Measurements from ENCODE around the gene CELF1. TPM values are rescaled to one million over a fixed set of nuclear protein-coding genes. Genes with fewer than 3 reads are reported as not detected.
"Not testable (repeated sequence)": the region's sequence is repeated elsewhere in the genome, so short reads cannot be mapped to it uniquely, and the experiment has no call there.

The CELF1 gene
- total RNA-seq, 2 experiments from 2014 or later: 120 to 122 TPM

DNA sequence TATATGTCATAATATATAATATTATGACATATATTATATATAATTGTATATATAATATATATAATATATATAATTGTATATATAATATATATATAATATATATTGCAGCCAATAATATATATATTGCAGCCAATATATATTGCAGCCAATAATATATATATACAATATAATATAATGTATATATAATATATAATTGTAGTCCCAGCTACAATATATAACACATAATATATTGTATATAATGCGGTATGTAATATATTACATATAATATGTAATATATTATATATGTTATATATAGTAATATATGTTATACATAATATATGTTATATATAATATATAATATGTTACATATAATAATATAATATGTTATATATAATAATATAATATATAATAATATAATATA lies 5.8 kb upstream of the CELF1 start:
- CTCF ChIA-PET: interaction anchor here (1.0 kb wide), 1 partner anchor 42 kb away, joined by 3 read pairs; no protein-coding TSS in a partner anchor
- no peak for ATAC-seq
- no peak overlapping the region for H3K4me3 Mint-ChIP-seq
- DNase-seq: no peak
- intact Hi-C loops (cut with micrococcal nuclease): no loop called here
- POLR2A ChIA-PET: interaction anchor here (0.7 kb wide), 1 partner anchor 105 kb away, joined by 3 read pairs; no protein-coding TSS in a partner anchor
- H3K36me3 Mint-ChIP-seq (ENCODE audit: low read depth): peaks cover 1% of the 10 kb centered on the region
- H3K4me1 Mint-ChIP-seq (ENCODE audit: low read depth): peaks cover 11% of the 10 kb centered on the region
- TF ChIP-seq, protein P1, sequence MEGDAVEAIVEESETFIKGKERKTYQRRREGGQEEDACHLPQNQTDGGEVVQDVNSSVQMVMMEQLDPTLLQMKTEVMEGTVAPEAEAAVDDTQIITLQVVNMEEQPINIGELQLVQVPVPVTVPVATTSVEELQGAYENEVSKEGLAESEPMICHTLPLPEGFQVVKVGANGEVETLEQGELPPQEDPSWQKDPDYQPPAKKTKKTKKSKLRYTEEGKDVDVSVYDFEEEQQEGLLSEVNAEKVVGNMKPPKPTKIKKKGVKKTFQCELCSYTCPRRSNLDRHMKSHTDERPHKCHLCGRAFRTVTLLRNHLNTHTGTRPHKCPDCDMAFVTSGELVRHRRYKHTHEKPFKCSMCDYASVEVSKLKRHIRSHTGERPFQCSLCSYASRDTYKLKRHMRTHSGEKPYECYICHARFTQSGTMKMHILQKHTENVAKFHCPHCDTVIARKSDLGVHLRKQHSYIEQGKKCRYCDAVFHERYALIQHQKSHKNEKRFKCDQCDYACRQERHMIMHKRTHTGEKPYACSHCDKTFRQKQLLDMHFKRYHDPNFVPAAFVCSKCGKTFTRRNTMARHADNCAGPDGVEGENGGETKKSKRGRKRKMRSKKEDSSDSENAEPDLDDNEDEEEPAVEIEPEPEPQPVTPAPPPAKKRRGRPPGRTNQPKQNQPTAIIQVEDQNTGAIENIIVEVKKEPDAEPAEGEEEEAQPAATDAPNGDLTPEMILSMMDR (IDR thresholded peaks at IDR 0.05): no peak
- no peak overlapping the region for H3K27ac Mint-ChIP-seq
- H3K9me3 Mint-ChIP-seq: no peaks in the 10 kb centered on the region
- H3K27me3 Mint-ChIP-seq: no peaks in the 10 kb centered on the region

DNA sequence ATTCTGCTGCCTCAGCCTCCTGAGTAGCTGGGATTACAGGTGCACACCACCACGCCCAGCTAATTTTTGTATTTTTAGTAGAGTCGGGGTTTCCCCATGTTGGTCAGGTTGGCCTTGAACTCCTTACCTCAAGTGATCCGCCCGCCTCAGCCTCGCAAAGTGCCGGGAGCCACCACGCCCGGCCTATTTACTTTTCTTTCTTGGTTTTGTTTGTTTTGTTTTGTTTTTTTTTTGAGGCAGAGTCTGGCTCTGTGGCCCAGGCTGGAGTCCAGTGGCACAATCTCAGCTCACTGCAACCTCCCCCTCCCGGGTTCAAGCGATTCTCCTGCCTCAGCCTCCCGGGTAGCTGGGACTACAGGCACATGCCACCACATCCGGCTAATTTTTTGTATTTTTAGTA lies 4.1 kb upstream of the CELF1 start:
- H3K4me3 Mint-ChIP-seq; H3K27ac Mint-ChIP-seq; ATAC-seq; H3K27me3 Mint-ChIP-seq; H3K36me3 Mint-ChIP-seq (ENCODE audit: low read depth); intact Hi-C loops (cut with micrococcal nuclease); DNase-seq; H3K4me1 Mint-ChIP-seq (ENCODE audit: low read depth); H3K9me3 Mint-ChIP-seq: not testable (repeated sequence)
- ChIA-PET POLR2A (interaction anchor here (1.4 kb wide), 1 partner anchor 9 kb away, joined by 3 read pairs; no protein-coding TSS in a partner anchor), CTCF (interaction anchor here (1.3 kb wide), 1 partner anchor 9 kb away, joined by 3 read pairs; no protein-coding TSS in a partner anchor)

DNA sequence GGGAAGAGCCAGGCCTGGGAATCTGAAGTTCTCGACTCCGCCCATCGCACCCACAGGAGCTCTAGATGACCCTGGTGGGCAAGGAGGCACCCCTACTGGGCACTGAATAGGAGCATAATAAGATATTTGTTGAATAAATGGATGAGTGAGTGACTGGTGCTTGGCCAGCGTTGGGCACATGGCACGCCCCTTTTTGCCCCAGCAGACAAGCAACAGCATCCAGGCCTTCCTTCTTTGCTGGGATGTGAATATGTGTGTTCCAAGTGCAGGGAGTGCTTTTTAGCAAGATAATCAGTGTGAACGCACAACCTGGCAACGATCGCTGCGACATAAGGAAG lies 443 bp upstream of the CELF1 start:
- peak; percentile 29 for ATAC-seq
- TF ChIP-seq, protein P1 (IDR thresholded peaks at IDR 0.05): peak; percentile 79
- intact Hi-C loops (cut with micrococcal nuclease): loop anchor here (5.0 kb wide), 1 partner anchor 36 kb away; no protein-coding TSS in a partner anchor
- Mint-ChIP-seq H3K4me1 (ENCODE audit: low read depth) (peaks cover 33% of the 10 kb centered on the region), H3K9me3 (no peaks in the 10 kb centered on the region), H3K36me3 (ENCODE audit: low read depth) (peaks cover 30% of the 10 kb centered on the region), H3K4me3 (peak overlapping the region; percentile 92), H3K27me3 (no peaks in the 10 kb centered on the region), H3K27ac (peak overlapping the region; percentile 46)
- POLR2A ChIA-PET: interaction anchor here (0.5 to 3.6 kb wide), 6 partner anchors 12 to 964 kb away, joined by 3 to 29 read pairs (median 4); partner anchors contain the start of genes AGBL2, KBTBD4, NDUFS3 and PTPMT1
- CTCF ChIA-PET: interaction anchor here (0.6 to 4.4 kb wide), 18 partner anchors 9 to 300 kb away, joined by 3 to 44 read pairs (median 4); partner anchors contain the start of genes KBTBD4 and PTPMT1
- no peak for DNase-seq

DNA sequence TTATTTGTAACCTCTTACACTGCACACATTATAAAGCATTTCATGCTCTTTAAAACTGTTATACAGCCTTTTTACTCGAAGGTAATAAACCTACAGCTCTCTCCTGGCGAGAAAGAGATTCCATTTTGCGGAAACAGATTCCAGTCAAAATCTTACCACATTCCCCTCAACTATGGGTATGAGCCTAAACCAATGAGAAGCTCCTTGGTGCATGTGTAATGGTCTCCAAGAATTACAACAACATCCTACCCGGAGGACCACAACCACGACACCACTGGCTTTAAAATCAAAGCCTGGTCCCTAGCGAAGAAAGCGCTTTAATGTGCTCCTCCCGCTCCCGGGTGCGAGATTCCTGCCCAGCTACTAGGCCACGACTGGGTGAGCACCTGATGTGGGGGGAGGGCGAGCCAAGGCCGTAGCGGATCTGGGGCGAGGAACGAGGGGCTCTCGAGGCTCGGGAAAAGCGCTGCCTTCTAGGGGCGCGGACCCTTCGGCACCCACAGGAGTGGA lies 821 bp downstream of the CELF1 start:
- CTCF ChIA-PET: interaction anchor here (0.8 to 4.4 kb wide), 11 partner anchors 12 to 98 kb away, joined by 3 to 44 read pairs (median 4); partner anchors contain the start of genes KBTBD4, NDUFS3 and PTPMT1
- H3K36me3 Mint-ChIP-seq (ENCODE audit: low read depth): peaks cover 37% of the 10 kb centered on the region

DNA sequence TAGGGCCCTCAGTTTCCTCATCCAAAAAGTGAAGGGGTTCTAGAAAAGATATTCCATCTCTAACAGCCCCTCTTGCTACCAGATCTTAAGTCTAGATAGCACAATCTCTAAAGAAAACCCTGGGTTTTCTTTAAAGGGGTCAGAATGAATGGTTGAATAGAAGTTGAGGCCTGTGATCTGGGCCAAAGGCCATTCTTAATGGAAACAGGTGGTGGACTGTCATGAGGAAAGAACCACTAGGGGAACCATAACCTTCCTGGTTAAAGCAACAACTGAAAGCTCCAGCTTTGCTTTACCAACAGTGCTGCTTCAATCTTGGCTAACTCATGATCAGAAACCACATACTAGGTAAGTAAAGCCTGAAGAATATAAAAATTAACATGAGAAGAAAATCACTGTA lies 1.8 kb downstream of the CELF1 start:
- intact Hi-C loops (cut with micrococcal nuclease): loop anchor here (5.0 kb wide), 1 partner anchor 34 kb away; no protein-coding TSS in a partner anchor
- DNase-seq (no peak), ATAC-seq (no peak)
- CTCF ChIA-PET: interaction anchor here (1.2 to 4.4 kb wide), 6 partner anchors 11 to 42 kb away, joined by 3 to 44 read pairs (median 4); partner anchors contain the start of genes KBTBD4 and NDUFS3
- POLR2A ChIA-PET: interaction anchor here (0.6 to 3.6 kb wide), 12 partner anchors 8 to 105 kb away, joined by 3 to 29 read pairs (median 6); partner anchors contain the start of genes FAM180B, KBTBD4, NDUFS3 and PTPMT1
- Mint-ChIP-seq H3K4me3 (peak overlapping the region; percentile 92), H3K27ac (peak overlapping the region; percentile 92), H3K36me3 (ENCODE audit: low read depth) (peaks cover 43% of the 10 kb centered on the region), H3K9me3 (no peaks in the 10 kb centered on the region), H3K27me3 (no peaks in the 10 kb centered on the region), H3K4me1 (ENCODE audit: low read depth) (peaks cover 48% of the 10 kb centered on the region)
- TF ChIP-seq, protein P1 (IDR thresholded peaks at IDR 0.05): no peak

More for the DNA sequence above, 821 bp downstream of the CELF1 start:
- ATAC-seq (no peak), DNase-seq (peak; percentile 46)
- TF ChIP-seq, protein P1 (IDR thresholded peaks at IDR 0.05): no peak
- intact Hi-C loops (cut with micrococcal nuclease): loop anchor here (5.0 kb wide), 1 partner anchor 35 kb away; no protein-coding TSS in a partner anchor
- POLR2A ChIA-PET: interaction anchor here (0.5 to 3.6 kb wide), 19 partner anchors 9 to 537 kb away, joined by 3 to 29 read pairs (median 5); partner anchors contain the start of genes FAM180B, KBTBD4, NDUFS3 and PTPMT1
- peaks cover 43% of the 10 kb centered on the region for H3K4me1 Mint-ChIP-seq (ENCODE audit: low read depth)
- peak overlapping the region; percentile 92 for H3K27ac Mint-ChIP-seq
- H3K4me3 Mint-ChIP-seq: peak overlapping the region; percentile 92
- H3K9me3 Mint-ChIP-seq: no peaks in the 10 kb centered on the region
- no peaks in the 10 kb centered on the region for H3K27me3 Mint-ChIP-seq
